Activated T-cell treated with anti-CD3 and anti-CD28 coated beads, Interleukin-2, amount 50 U/mL, for 24 hours (primary cell): ENCODE results near the gene KIFC1.
A peak's percentile ranks its signal among the peaks of the same experiment; 100 is the strongest.

ENCODE experiments used
- DNase-seq: peaks from one replicate; pipeline ENCODE4 v3.0.0-alpha.2; 2020
- H3K27ac Mint-ChIP-seq: 2 replicates; pipeline ENCODE4 v1.8.0; 2020; ENCODE audit warnings: mild to moderate bottlenecking, mixed read lengths
- H3K27me3 Mint-ChIP-seq: 2 replicates; pipeline ENCODE4 v1.8.0; 2020; ENCODE audit warnings: mixed read lengths
- H3K36me3 Mint-ChIP-seq: 2 replicates; pipeline ENCODE4 v1.8.0; 2020; ENCODE audit warnings: low read depth, mixed read lengths
- H3K4me1 Mint-ChIP-seq: 2 replicates; pipeline ENCODE4 v1.8.0; 2020; ENCODE audit warnings: low read depth, mixed read lengths
- H3K4me3 Mint-ChIP-seq: 2 replicates; pipeline ENCODE4 v1.8.0; 2020; ENCODE audit warnings: mild to moderate bottlenecking, moderate library complexity, mixed read lengths
- H3K9me3 Mint-ChIP-seq: 2 replicates; pipeline ENCODE4 v1.8.0; 2020; ENCODE audit warnings: mixed read lengths

The KIFC1 gene

DNA sequence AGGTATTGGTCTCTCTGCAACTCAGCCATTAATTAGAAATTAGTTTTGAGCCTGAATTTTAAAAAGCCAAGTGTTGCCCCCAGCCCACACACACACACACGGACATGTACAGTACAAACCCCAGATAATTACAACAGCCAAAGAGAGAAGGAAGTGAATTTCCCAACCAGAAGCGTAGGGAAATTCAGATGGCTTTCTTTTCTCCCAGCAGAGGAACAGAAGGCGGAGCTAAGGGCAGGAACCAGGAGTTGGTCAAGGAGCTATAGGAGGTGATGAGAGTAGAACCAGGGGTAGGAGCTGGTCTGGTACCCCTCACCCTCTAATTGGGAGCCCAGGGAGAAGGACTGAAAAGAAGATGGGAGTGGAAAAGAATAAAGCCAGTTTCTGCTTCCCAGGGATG is 58.8 kb downstream of the KIFC1 start:
- no peak overlapping the region for H3K4me3 Mint-ChIP-seq
- H3K27me3 Mint-ChIP-seq, result no peaks in the 10 kb centered on the region
- peaks cover 67% of the 10 kb centered on the region for H3K36me3 Mint-ChIP-seq
- peak overlapping the region; percentile 59 for H3K27ac Mint-ChIP-seq
- DNase-seq, result no peak
- H3K4me1 Mint-ChIP-seq, result peaks cover 21% of the 10 kb centered on the region
- H3K9me3 Mint-ChIP-seq, result no peaks in the 10 kb centered on the region

GRCh38 chr6:33451606-33452005 is 60.0 kb downstream of the KIFC1 start:
- peak overlapping the region; percentile 77 for H3K27ac Mint-ChIP-seq
- H3K27me3 Mint-ChIP-seq, result no peaks in the 10 kb centered on the region
- no peaks in the 10 kb centered on the region for H3K9me3 Mint-ChIP-seq
- H3K4me1 Mint-ChIP-seq, result peaks cover 32% of the 10 kb centered on the region
- peaks cover 70% of the 10 kb centered on the region for H3K36me3 Mint-ChIP-seq
- H3K4me3 Mint-ChIP-seq, result no peak overlapping the region
- DNase-seq, result no peak

GRCh38 chr6:33452496-33452895 is 60.9 kb downstream of the KIFC1 start:
- H3K4me1 Mint-ChIP-seq, result peaks cover 39% of the 10 kb centered on the region
- peak overlapping the region; percentile 81 for H3K27ac Mint-ChIP-seq
- peaks cover 71% of the 10 kb centered on the region for H3K36me3 Mint-ChIP-seq
- H3K4me3 Mint-ChIP-seq, result no peak overlapping the region
- H3K27me3 Mint-ChIP-seq, result no peaks in the 10 kb centered on the region
- H3K9me3 Mint-ChIP-seq, result no peaks in the 10 kb centered on the region
- no peak for DNase-seq

DNA sequence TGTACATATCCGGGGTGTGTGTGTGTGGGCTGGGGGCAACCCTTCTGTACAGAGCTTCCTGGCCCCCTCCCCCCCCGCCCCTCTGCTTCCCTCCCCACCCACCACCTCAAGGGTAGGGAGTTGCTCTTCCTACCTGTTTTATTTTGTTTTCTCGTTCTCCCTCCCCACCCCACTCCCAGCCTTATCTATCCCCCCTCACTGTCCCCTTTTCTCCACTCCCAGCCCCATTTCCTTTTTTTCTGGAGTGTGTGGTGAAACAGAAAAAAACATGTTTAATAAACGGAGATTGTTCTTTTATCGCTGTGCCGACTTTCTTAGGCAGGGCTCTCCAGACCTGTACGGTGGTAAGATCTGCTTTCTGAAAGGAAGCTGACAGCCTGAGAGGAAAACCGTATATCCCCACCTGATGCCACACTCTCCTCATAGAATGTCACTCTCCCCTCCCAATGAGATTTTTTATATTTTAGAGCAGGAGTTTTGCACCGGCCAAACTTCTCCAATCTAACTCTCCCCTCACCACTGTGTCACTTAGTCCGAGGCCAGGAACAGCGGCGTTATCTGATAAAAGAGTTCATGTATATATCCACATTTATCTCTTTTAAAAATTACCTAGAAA is 61.9 kb downstream of the KIFC1 start:
- peak overlapping the region; percentile 92 for H3K4me3 Mint-ChIP-seq
- peaks cover 39% of the 10 kb centered on the region for H3K4me1 Mint-ChIP-seq
- no peaks in the 10 kb centered on the region for H3K9me3 Mint-ChIP-seq
- peak overlapping the region; percentile 90 for H3K27ac Mint-ChIP-seq
- peaks cover 60% of the 10 kb centered on the region for H3K36me3 Mint-ChIP-seq
- H3K27me3 Mint-ChIP-seq, result no peaks in the 10 kb centered on the region
- no peak for DNase-seq

GRCh38 chr6:33454009-33454946 is 62.7 kb downstream of the KIFC1 start, which contains the start of gene ZBTB9:
Gene ZBTB9, plus strand, starts transcription at chr6:33454576. Its CDS starts 525 bp downstream, at chr6:33455101.
- DNase-seq, result peak; percentile 94
- no peaks in the 10 kb centered on the region for H3K9me3 Mint-ChIP-seq
- H3K27ac Mint-ChIP-seq, result peak within 1 kb of the TSS; percentile 90
- peak within 1 kb of the TSS; percentile 92 for H3K4me3 Mint-ChIP-seq
- H3K4me1 Mint-ChIP-seq, result peaks cover 39% of the 10 kb centered on the region
- H3K36me3 Mint-ChIP-seq, result peaks cover 53% of the 10 kb centered on the region
- H3K27me3 Mint-ChIP-seq, result no peaks in the 10 kb centered on the region

DNA sequence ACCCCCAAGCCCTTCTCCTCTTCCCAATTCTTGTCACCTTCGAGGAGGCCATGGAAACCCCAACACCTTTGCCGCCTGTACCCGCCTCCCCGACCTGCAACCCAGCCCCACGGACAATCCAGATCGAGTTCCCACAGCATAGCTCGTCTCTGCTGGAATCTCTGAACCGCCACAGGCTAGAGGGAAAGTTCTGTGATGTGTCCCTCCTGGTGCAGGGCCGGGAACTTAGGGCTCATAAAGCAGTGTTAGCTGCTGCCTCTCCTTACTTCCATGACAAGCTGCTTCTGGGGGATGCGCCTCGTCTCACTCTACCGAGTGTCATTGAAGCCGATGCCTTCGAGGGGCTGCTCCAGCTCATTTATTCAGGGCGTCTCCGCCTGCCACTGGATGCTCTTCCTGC is 63.4 kb downstream of the KIFC1 start:
- no peaks in the 10 kb centered on the region for H3K27me3 Mint-ChIP-seq
- H3K36me3 Mint-ChIP-seq, result peaks cover 48% of the 10 kb centered on the region
- no peaks in the 10 kb centered on the region for H3K9me3 Mint-ChIP-seq
- no peak for DNase-seq
- H3K27ac Mint-ChIP-seq, result peak overlapping the region; percentile 90
- H3K4me3 Mint-ChIP-seq, result peak overlapping the region; percentile 92
- H3K4me1 Mint-ChIP-seq, result peaks cover 39% of the 10 kb centered on the region

DNA sequence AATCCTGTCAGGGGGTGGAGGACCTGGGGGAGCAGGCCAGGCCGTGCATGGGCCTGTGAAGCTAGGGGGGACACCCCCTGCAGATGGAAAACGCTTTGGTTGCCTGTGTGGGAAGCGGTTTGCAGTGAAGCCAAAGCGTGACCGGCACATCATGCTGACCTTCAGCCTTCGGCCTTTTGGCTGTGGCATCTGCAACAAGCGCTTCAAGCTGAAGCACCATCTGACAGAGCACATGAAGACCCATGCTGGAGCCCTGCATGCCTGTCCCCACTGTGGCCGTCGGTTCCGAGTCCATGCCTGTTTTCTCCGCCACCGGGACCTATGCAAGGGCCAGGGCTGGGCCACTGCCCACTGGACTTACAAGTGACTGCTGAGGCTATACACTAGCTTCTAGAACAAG is 64.5 kb downstream of the KIFC1 start:
- Mint-ChIP-seq H3K36me3 (peaks cover 48% of the 10 kb centered on the region), H3K4me1 (peaks cover 37% of the 10 kb centered on the region), H3K27ac (no peak overlapping the region), H3K9me3 (no peaks in the 10 kb centered on the region), H3K4me3 (peak overlapping the region; percentile 92), H3K27me3 (no peaks in the 10 kb centered on the region)
- no peak for DNase-seq

GRCh38 chr6:33458676-33459075 is 67.1 kb downstream of the KIFC1 start:
- Mint-ChIP-seq H3K9me3 (no peaks in the 10 kb centered on the region), H3K4me1 (peaks cover 27% of the 10 kb centered on the region), H3K27me3 (no peaks in the 10 kb centered on the region), H3K4me3 (no peak overlapping the region), H3K27ac (no peak overlapping the region), H3K36me3 (peaks cover 36% of the 10 kb centered on the region)
- no peak for DNase-seq

- H3K27me3 Mint-ChIP-seq, result no peaks in the 10 kb centered on the region
- H3K9me3 Mint-ChIP-seq, result no peaks in the 10 kb centered on the region
- no peak overlapping the region for H3K27ac Mint-ChIP-seq
- peaks cover 24% of the 10 kb centered on the region for H3K4me1 Mint-ChIP-seq
- no peak for DNase-seq
- peaks cover 32% of the 10 kb centered on the region for H3K36me3 Mint-ChIP-seq
- no peak overlapping the region for H3K4me3 Mint-ChIP-seq
Observed at GRCh38 chr6:33459226-33459625, 67.6 kb downstream of the KIFC1 start.
